ENCODE measurements around the gene ASB6. TPM values are rescaled to one million over a fixed set of nuclear protein-coding genes. Genes with fewer than 3 reads are reported as not detected.
A peak's percentile ranks its signal among the peaks of the same experiment; 100 is the strongest.

The ASB6 gene
- total RNA-seq, 1 donor from 2014 or later, result 20.1 TPM

DNA sequence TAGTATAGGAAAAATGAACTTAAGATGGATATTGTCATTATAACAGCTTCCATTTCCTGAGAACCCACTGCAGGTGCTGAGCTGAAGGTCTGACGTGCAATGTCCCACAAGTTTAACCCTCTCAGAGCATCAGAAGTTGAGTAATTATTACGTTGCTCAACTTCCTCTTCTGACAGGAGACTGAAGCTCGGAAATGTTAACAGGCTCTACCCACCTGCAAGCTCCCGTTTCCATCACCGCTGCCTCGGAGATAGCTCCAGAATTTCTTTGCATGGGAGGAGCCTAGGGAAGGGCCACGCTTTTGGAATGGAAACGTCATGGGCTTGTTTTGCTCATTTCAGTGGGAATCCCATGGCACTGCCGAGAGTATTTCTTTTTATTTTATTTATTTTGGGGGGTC is 17.0 kb downstream of the ASB6 start:
- H3K4me3 Mint-ChIP-seq, result peak overlapping the region; percentile 89
- peaks cover 50% of the 10 kb centered on the region for H3K4me1 Mint-ChIP-seq
- no peaks in the 10 kb centered on the region for H3K9me3 Mint-ChIP-seq
- ATAC-seq (ENCODE audit: low read depth) (peak; percentile 33), DNase-seq (no peak)
- peak overlapping the region; percentile 82 for H3K27ac Mint-ChIP-seq
- TF ChIP-seq, protein P1, sequence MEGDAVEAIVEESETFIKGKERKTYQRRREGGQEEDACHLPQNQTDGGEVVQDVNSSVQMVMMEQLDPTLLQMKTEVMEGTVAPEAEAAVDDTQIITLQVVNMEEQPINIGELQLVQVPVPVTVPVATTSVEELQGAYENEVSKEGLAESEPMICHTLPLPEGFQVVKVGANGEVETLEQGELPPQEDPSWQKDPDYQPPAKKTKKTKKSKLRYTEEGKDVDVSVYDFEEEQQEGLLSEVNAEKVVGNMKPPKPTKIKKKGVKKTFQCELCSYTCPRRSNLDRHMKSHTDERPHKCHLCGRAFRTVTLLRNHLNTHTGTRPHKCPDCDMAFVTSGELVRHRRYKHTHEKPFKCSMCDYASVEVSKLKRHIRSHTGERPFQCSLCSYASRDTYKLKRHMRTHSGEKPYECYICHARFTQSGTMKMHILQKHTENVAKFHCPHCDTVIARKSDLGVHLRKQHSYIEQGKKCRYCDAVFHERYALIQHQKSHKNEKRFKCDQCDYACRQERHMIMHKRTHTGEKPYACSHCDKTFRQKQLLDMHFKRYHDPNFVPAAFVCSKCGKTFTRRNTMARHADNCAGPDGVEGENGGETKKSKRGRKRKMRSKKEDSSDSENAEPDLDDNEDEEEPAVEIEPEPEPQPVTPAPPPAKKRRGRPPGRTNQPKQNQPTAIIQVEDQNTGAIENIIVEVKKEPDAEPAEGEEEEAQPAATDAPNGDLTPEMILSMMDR (IDR thresholded peaks at IDR 0.05), result no peak
- peaks cover 20% of the 10 kb centered on the region for H3K36me3 Mint-ChIP-seq (ENCODE audit: low read depth)
- POLR2A ChIA-PET, result interaction anchor here (0.5 to 4.6 kb wide), 11 partner anchors 14 to 1856 kb away, joined by 3 to 62 read pairs (median 5); no protein-coding TSS in a partner anchor
- peaks cover 11% of the 10 kb centered on the region for H3K27me3 Mint-ChIP-seq
- CTCF ChIA-PET, result interaction anchor here (0.6 to 4.3 kb wide), 18 partner anchors 11 to 511 kb away, joined by 3 to 72 read pairs (median 6); partner anchors contain the start of gene ASB6
- intact Hi-C loops (cut with micrococcal nuclease), result loop anchor here (1.0 kb wide), 4 partner anchors 14 to 494 kb away; no protein-coding TSS in a partner anchor

DNA sequence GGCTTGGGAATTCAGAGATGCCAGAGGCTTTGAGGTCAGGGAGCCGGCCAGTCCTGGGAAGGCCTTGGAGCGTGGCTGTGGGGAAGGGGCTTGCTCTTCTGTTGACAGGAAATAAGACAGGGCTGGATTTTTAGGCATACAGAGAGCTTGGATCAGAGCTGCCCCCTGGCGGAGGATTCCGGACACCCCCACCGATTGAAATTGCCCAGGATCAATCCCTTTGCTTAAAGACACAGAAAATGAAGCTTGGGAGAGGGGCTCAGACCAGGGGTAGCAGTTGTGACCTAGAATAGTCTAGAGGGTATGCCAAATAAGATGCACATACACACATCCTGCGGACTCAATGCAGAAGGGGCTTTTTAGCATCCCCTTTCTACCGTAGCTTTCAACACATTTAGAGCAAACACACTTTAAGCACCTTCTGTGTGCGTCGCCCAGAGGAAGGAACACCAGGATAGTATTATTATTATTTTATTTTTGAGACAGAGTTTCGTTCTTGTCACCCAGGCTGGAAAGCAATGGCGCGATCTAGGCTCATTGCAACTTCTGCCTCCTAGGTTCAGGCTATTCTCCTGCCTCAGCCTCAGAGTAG is 17.7 kb downstream of the ASB6 start:
- peaks cover 15% of the 10 kb centered on the region for H3K27me3 Mint-ChIP-seq
- ChIA-PET POLR2A (interaction anchor here (0.5 to 4.6 kb wide), 11 partner anchors 16 to 494 kb away, joined by 3 to 62 read pairs (median 5); no protein-coding TSS in a partner anchor), CTCF (interaction anchor here (0.6 to 4.3 kb wide), 20 partner anchors 11 to 511 kb away, joined by 3 to 72 read pairs (median 4); partner anchors contain the start of genes ASB6 and IER5L)
- peaks cover 16% of the 10 kb centered on the region for H3K36me3 Mint-ChIP-seq (ENCODE audit: low read depth)
- peaks cover 46% of the 10 kb centered on the region for H3K4me1 Mint-ChIP-seq
- intact Hi-C loops (cut with micrococcal nuclease), result loop anchor here (1.0 kb wide), 4 partner anchors 13 to 493 kb away; no protein-coding TSS in a partner anchor
- TF ChIP-seq, protein P1 (IDR thresholded peaks at IDR 0.05), result no peak
- peak; percentile 59 for DNase-seq
- H3K4me3 Mint-ChIP-seq, result peak overlapping the region; percentile 89
- no peaks in the 10 kb centered on the region for H3K9me3 Mint-ChIP-seq
- no peak for ATAC-seq (ENCODE audit: low read depth)
- H3K27ac Mint-ChIP-seq, result peak overlapping the region; percentile 69

DNA sequence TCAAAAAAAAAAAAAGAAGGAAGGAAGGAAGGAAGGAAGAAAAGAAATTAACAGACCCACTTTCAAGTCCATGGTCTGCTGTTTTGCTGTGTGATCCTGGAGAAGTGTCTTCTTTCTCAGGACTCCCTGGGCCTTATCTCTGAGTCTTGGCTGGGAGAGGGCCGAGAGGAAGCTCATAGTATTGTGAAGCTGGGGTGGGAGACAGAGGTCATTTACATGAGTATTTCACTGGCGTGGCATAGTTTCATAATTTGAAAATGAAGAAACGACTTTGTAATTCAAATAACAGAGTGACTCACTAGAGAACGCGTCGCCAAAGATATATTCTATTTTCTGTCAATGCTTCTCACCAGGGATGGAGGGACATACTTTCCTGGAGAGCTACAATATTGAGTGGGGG is 18.6 kb downstream of the ASB6 start:
- ChIA-PET CTCF (interaction anchor here (1.8 to 4.3 kb wide), 5 partner anchors 10 to 497 kb away, joined by 7 to 72 read pairs (median 15); no protein-coding TSS in a partner anchor), POLR2A (interaction anchor here (0.6 to 4.6 kb wide), 5 partner anchors 322 to 493 kb away, joined by 3 to 62 read pairs (median 5); no protein-coding TSS in a partner anchor)
- Mint-ChIP-seq H3K27ac (no peak overlapping the region), H3K4me3 (no peak overlapping the region), H3K9me3 (no peaks in the 10 kb centered on the region), H3K27me3 (peaks cover 20% of the 10 kb centered on the region), H3K4me1 (peaks cover 41% of the 10 kb centered on the region), H3K36me3 (ENCODE audit: low read depth) (peaks cover 11% of the 10 kb centered on the region)
- DNase-seq (no peak), ATAC-seq (ENCODE audit: low read depth) (no peak)
- TF ChIP-seq, protein P1 (IDR thresholded peaks at IDR 0.05), result no peak
- intact Hi-C loops (cut with micrococcal nuclease), result no loop called here

DNA sequence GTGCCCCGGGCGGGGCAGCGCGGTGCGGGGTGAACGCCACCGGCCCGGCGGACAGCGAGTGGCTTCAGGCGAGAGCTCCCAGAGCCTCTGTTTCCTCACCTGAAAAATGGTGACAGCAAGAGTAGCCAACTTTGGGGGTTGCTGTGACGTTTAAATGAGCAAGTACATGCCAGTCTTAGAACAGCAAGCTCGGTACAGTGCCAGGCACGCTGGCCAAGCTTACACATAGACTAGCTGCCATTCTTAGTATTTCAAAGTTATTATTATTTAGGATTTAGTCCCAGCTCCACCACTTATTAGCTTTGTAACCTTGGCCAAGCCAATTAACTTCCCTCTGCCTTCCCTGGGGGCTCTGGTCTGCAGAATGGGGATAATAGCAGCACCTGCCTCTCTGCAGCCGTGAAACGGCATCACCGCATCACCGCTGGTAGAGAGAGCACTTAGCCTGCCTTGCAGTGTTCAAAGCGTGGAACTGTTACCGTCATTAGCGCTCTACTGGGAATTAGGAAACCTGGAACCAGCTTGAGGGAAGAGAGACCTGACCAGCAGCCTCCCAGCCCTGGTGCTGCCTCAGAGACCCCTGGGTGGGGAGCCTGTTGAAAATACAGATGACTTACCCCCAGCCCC is 21.2 kb downstream of the ASB6 start, which contains the start of gene C9orf50:
Gene C9orf50, minus strand, starts transcription at position 433 of the 627 bp plus-strand sequence. CDS start 527 bp downstream, outside the sequence.
- ATAC-seq (ENCODE audit: low read depth) (no peak), DNase-seq (no peak)
- TF ChIP-seq, protein P1 (IDR thresholded peaks at IDR 0.05), result no peak
- Mint-ChIP-seq H3K9me3 (no peaks in the 10 kb centered on the region), H3K4me1 (peaks cover 22% of the 10 kb centered on the region), H3K27me3 (peaks cover 20% of the 10 kb centered on the region), H3K27ac (no peak within 1 kb of the TSS), H3K4me3 (no peak within 1 kb of the TSS), H3K36me3 (ENCODE audit: low read depth) (no peaks in the 10 kb centered on the region)
- POLR2A ChIA-PET, result interaction anchor here (1.6 kb wide), 1 partner anchor 10 kb away, joined by 5 read pairs; no protein-coding TSS in a partner anchor
- CTCF ChIA-PET, result interaction anchor here (1.0 to 2.6 kb wide), 4 partner anchors 9 to 489 kb away, joined by 3 to 9 read pairs (median 6); no protein-coding TSS in a partner anchor
- intact Hi-C loops (cut with micrococcal nuclease), result no loop called here
